Activated CD4-positive, alpha-beta memory T cell treated with anti-CD3 and anti-CD28 coated beads, Interleukin-2, amount 10 ng/mL, durations not matched to agents 7 days and 5 days (primary cell): ENCODE results near the gene CD6. TPM values are rescaled to one million over a fixed set of nuclear protein-coding genes. Genes with fewer than 3 reads are reported as not detected.
A peak's percentile ranks its signal among the peaks of the same experiment; 100 is the strongest.

Experiments used
- CTCF ChIA-PET: fragments of 350-600 bp; sonication (Branson Sonifier 250); formaldehyde crosslinking; loops from one replicate; lab custom pipeline; 2021; ENCODE audit warnings: antibody characterized with exemption, inconsistent platforms; lab: Charles Lee
- POLR2A ChIA-PET: fragments of 350-600 bp; sonication (Branson Sonifier 250); formaldehyde crosslinking; loops from one replicate; lab custom pipeline; 2021; ENCODE audit warnings: antibody characterized with exemption; lab: Charles Lee
- DNase-seq: peaks from one replicate; pipeline ENCODE4 v3.0.0-alpha.2; 2020
- H3K27ac Mint-ChIP-seq: one replicate; pipeline ENCODE4 v1.8.0; 2021; ENCODE audit warnings: mild to moderate bottlenecking, mixed read lengths
- H3K27me3 Mint-ChIP-seq: one replicate; pipeline ENCODE4 v1.8.0; 2021; ENCODE audit warnings: mixed read lengths
- H3K36me3 Mint-ChIP-seq: one replicate; pipeline ENCODE4 v1.8.0; 2021; ENCODE audit warnings: low read depth, mixed read lengths
- H3K4me1 Mint-ChIP-seq: one replicate; pipeline ENCODE4 v1.8.0; 2021; ENCODE audit warnings: mixed read lengths
- H3K4me3 Mint-ChIP-seq: one replicate; pipeline ENCODE4 v1.8.0; 2021; ENCODE audit warnings: mild to moderate bottlenecking, mixed read lengths
- H3K9me3 Mint-ChIP-seq: one replicate; pipeline ENCODE4 v1.8.0; 2021; ENCODE audit warnings: mixed read lengths
- total RNA-seq, 2 experiments: library from RNA; stranded (reverse); gene quantifications; one replicate each; pipeline ENCODE4 v1.2.3, GENCODE V29; 2021

CD6 gene
- total RNA-seq, 2 experiments from 2014 or later = 293 to 299 TPM

GRCh38 chr11:61032824-61033223 lies 61.3 kb downstream of the CD6 start:
- Mint-ChIP-seq H3K4me3 (no peak overlapping the region), H3K27ac (no peak overlapping the region), H3K27me3 (no peaks in the 10 kb centered on the region), H3K9me3 (no peaks in the 10 kb centered on the region), H3K4me1 (peaks cover 74% of the 10 kb centered on the region), H3K36me3 (peaks cover 58% of the 10 kb centered on the region)
- DNase-seq = no peak
- ChIA-PET CTCF (interaction anchor here (0.6 to 1.2 kb wide), 2 partner anchors 14 to 32 kb away, joined by 4 read pairs; no protein-coding TSS in a partner anchor), POLR2A (interaction anchor here (1.2 to 4.7 kb wide), 2 partner anchors 9 to 12 kb away, joined by 3 to 28 read pairs; no protein-coding TSS in a partner anchor)

- DNase-seq = no peak
- Mint-ChIP-seq H3K4me3 (no peak overlapping the region), H3K9me3 (no peaks in the 10 kb centered on the region), H3K36me3 (peaks cover 56% of the 10 kb centered on the region), H3K27me3 (no peaks in the 10 kb centered on the region), H3K4me1 (peaks cover 73% of the 10 kb centered on the region), H3K27ac (no peak overlapping the region)
- ChIA-PET POLR2A (interaction anchor here (1.2 to 4.7 kb wide), 2 partner anchors 9 to 13 kb away, joined by 3 to 28 read pairs; no protein-coding TSS in a partner anchor), CTCF (interaction anchor here (0.6 to 1.2 kb wide), 2 partner anchors 14 to 31 kb away, joined by 4 read pairs; no protein-coding TSS in a partner anchor)
Measured at GRCh38 chr11:61033417-61033816, 61.9 kb downstream of the CD6 start.

GRCh38 chr11:61034111-61034510 lies 62.6 kb downstream of the CD6 start:
- POLR2A ChIA-PET = interaction anchor here (1.0 to 11.3 kb wide), 3 partner anchors 8 to 84 kb away, joined by 3 to 265 read pairs (median 28); no protein-coding TSS in a partner anchor
- Mint-ChIP-seq H3K4me3 (no peak overlapping the region), H3K4me1 (peaks cover 74% of the 10 kb centered on the region), H3K9me3 (no peaks in the 10 kb centered on the region), H3K36me3 (peaks cover 55% of the 10 kb centered on the region), H3K27ac (no peak overlapping the region), H3K27me3 (no peaks in the 10 kb centered on the region)
- CTCF ChIA-PET = no interaction called here
- DNase-seq = no peak

- Mint-ChIP-seq H3K27ac (peak overlapping the region; percentile 56), H3K27me3 (no peaks in the 10 kb centered on the region), H3K9me3 (no peaks in the 10 kb centered on the region), H3K4me3 (no peak overlapping the region), H3K36me3 (peaks cover 53% of the 10 kb centered on the region), H3K4me1 (peaks cover 72% of the 10 kb centered on the region)
- CTCF ChIA-PET = no interaction called here
- DNase-seq = no peak
- POLR2A ChIA-PET = interaction anchor here (1.0 to 11.3 kb wide), 4 partner anchors 13 to 83 kb away, joined by 3 to 265 read pairs (median 115); no protein-coding TSS in a partner anchor
Measured at GRCh38 chr11:61034704-61035525, 63.4 kb downstream of the CD6 start.

GRCh38 chr11:61035526-61035835 lies 64.0 kb downstream of the CD6 start:
- Mint-ChIP-seq H3K27ac (peak overlapping the region; percentile 56), H3K4me1 (peaks cover 72% of the 10 kb centered on the region), H3K36me3 (peaks cover 52% of the 10 kb centered on the region), H3K4me3 (no peak overlapping the region), H3K9me3 (no peaks in the 10 kb centered on the region), H3K27me3 (no peaks in the 10 kb centered on the region)
- CTCF ChIA-PET = no interaction called here
- DNase-seq = no peak
- POLR2A ChIA-PET = interaction anchor here (1.1 to 11.3 kb wide), 4 partner anchors 13 to 44 kb away, joined by 3 to 265 read pairs (median 115); no protein-coding TSS in a partner anchor

GRCh38 chr11:61037441-61038093 lies 66.1 kb downstream of the CD6 start:
- peaks cover 47% of the 10 kb centered on the region for H3K36me3 Mint-ChIP-seq
- peaks cover 75% of the 10 kb centered on the region for H3K4me1 Mint-ChIP-seq
- POLR2A ChIA-PET = interaction anchor here (1.0 to 11.3 kb wide), 12 partner anchors 10 to 122 kb away, joined by 3 to 265 read pairs (median 3); no protein-coding TSS in a partner anchor
- no peaks in the 10 kb centered on the region for H3K27me3 Mint-ChIP-seq
- peak overlapping the region; percentile 89 for H3K27ac Mint-ChIP-seq
- CTCF ChIA-PET = interaction anchor here (0.7 to 1.8 kb wide), 4 partner anchors 12 to 68 kb away, joined by 3 to 5 read pairs (median 4); no protein-coding TSS in a partner anchor
- DNase-seq = no peak
- H3K4me3 Mint-ChIP-seq = peak overlapping the region; percentile 9
- H3K9me3 Mint-ChIP-seq = no peaks in the 10 kb centered on the region

- DNase-seq = no peak
- ChIA-PET CTCF (interaction anchor here (1.1 to 6.2 kb wide), 3 partner anchors 12 to 42 kb away, joined by 3 to 53 read pairs (median 16); no protein-coding TSS in a partner anchor), POLR2A (interaction anchor here (0.9 to 11.3 kb wide), 12 partner anchors 14 to 72 kb away, joined by 4 to 265 read pairs (median 44); no protein-coding TSS in a partner anchor)
- no peak overlapping the region for H3K4me3 Mint-ChIP-seq
- no peaks in the 10 kb centered on the region for H3K27me3 Mint-ChIP-seq
- peaks cover 39% of the 10 kb centered on the region for H3K36me3 Mint-ChIP-seq
- peaks cover 74% of the 10 kb centered on the region for H3K4me1 Mint-ChIP-seq
- H3K9me3 Mint-ChIP-seq = no peaks in the 10 kb centered on the region
- H3K27ac Mint-ChIP-seq = peak overlapping the region; percentile 97
Measured at GRCh38 chr11:61039916-61040315, 68.4 kb downstream of the CD6 start.

GRCh38 chr11:61041755-61042518 lies 70.5 kb downstream of the CD6 start:
- ChIA-PET POLR2A (interaction anchor here (0.9 to 11.3 kb wide), 43 partner anchors 10 to 389 kb away, joined by 3 to 265 read pairs (median 6); partner anchors contain the start of genes CD5, PRPF19, TMEM109 and VPS37C), CTCF (interaction anchor here (0.9 to 6.2 kb wide), 21 partner anchors 10 to 388 kb away, joined by 3 to 53 read pairs (median 6); partner anchors contain the start of genes CD5, CPSF7 and SDHAF2)
- H3K4me1 Mint-ChIP-seq = peaks cover 72% of the 10 kb centered on the region
- H3K27ac Mint-ChIP-seq = peak overlapping the region; percentile 97
- H3K4me3 Mint-ChIP-seq = peak overlapping the region; percentile 76
- no peaks in the 10 kb centered on the region for H3K27me3 Mint-ChIP-seq
- H3K36me3 Mint-ChIP-seq = peaks cover 35% of the 10 kb centered on the region
- H3K9me3 Mint-ChIP-seq = no peaks in the 10 kb centered on the region
- DNase-seq = peak; percentile 93

- H3K27me3 Mint-ChIP-seq = no peaks in the 10 kb centered on the region
- peak overlapping the region; percentile 97 for H3K27ac Mint-ChIP-seq
- no peaks in the 10 kb centered on the region for H3K9me3 Mint-ChIP-seq
- peaks cover 72% of the 10 kb centered on the region for H3K4me1 Mint-ChIP-seq
- H3K4me3 Mint-ChIP-seq = peak overlapping the region; percentile 76
- no peak for DNase-seq
- CTCF ChIA-PET = interaction anchor here (0.9 to 6.2 kb wide), 20 partner anchors 11 to 387 kb away, joined by 3 to 53 read pairs (median 6); partner anchors contain the start of genes CD5, CPSF7 and SDHAF2
- peaks cover 35% of the 10 kb centered on the region for H3K36me3 Mint-ChIP-seq
- POLR2A ChIA-PET = interaction anchor here (0.9 to 11.3 kb wide), 43 partner anchors 11 to 388 kb away, joined by 3 to 265 read pairs (median 6); partner anchors contain the start of genes CD5, PRPF19, TMEM109 and VPS37C
Measured at GRCh38 chr11:61042537-61042936, 71.1 kb downstream of the CD6 start.

- Mint-ChIP-seq H3K36me3 (peaks cover 36% of the 10 kb centered on the region), H3K4me3 (peak overlapping the region; percentile 76), H3K4me1 (peaks cover 72% of the 10 kb centered on the region), H3K27ac (peak overlapping the region; percentile 97), H3K9me3 (no peaks in the 10 kb centered on the region), H3K27me3 (no peaks in the 10 kb centered on the region)
- DNase-seq = peak; percentile 52
- POLR2A ChIA-PET = interaction anchor here (0.9 to 11.3 kb wide), 35 partner anchors 11 to 388 kb away, joined by 3 to 265 read pairs (median 9); partner anchors contain the start of genes CD5, TMEM109 and VPS37C
- CTCF ChIA-PET = interaction anchor here (1.0 to 6.2 kb wide), 12 partner anchors 11 to 144 kb away, joined by 3 to 53 read pairs (median 8); no protein-coding TSS in a partner anchor
Measured at GRCh38 chr11:61042961-61043540, 71.6 kb downstream of the CD6 start.

GRCh38 chr11:61045271-61045670 lies 73.8 kb downstream of the CD6 start:
- peaks cover 43% of the 10 kb centered on the region for H3K36me3 Mint-ChIP-seq
- H3K9me3 Mint-ChIP-seq = no peaks in the 10 kb centered on the region
- no peak overlapping the region for H3K27ac Mint-ChIP-seq
- CTCF ChIA-PET = interaction anchor here (1.4 to 6.2 kb wide), 4 partner anchors 9 to 74 kb away, joined by 5 to 53 read pairs (median 22); partner anchors contain the start of gene CD6
- no peak overlapping the region for H3K4me3 Mint-ChIP-seq
- H3K4me1 Mint-ChIP-seq = peaks cover 74% of the 10 kb centered on the region
- H3K27me3 Mint-ChIP-seq = no peaks in the 10 kb centered on the region
- DNase-seq = no peak
- POLR2A ChIA-PET = interaction anchor here (0.7 to 11.3 kb wide), 9 partner anchors 9 to 66 kb away, joined by 4 to 265 read pairs (median 7); partner anchors contain the start of gene CD5
